PFSK-1 (cell line): ENCODE measurements around the gene SELENBP1.

Experiments
- POLR2AphosphoS5 ChIP-seq: IDR thresholded peaks from 2 replicates; pipeline ENCODE4 v1.6.1; 2012; ENCODE audit warnings: low read depth, mild to moderate bottlenecking, control low read depth, low read length, moderate library complexity
- TAF1 ChIP-seq: IDR thresholded peaks from 2 replicates; pipeline ENCODE4 v1.6.1; 2012; ENCODE audit warnings: low read length, control low read depth, borderline replicate concordance; ENCODE audit not compliant: insufficient read depth

DNA sequence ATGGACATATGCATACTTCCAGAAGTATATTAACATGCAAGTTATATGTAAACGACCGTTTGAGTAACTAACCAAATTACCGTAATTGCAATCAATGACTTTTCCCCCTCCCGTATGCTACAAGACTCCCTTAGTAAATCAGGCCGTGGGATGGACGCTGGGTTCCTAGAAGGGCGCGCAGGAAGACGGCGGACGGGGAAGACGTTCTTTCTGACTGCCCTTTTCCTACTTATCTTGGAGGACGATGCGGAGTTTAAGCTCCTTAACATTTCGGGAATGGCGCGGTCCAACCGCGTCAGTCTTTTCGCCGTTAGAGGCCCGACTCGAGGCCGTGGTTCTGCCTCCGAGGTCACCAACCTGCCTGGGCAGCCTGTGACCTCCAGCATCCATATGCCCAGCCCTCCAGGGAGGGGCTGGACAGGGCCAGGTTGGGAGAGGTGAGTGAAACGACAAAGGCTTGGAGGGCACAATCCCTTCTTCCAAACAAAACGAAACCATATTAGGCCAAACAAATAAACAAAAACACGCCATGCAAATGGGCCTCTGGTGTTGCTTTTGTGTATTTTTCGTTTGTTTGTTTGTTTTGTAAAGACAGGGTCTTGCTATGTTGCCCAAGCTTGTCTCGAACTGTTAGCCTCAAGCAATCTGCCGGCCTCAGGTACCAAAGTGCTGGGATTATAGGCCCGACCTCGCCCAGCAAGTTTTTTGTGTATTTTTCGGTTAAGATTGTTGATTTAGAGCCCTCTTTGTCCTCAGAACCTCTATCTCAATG lies 44.4 kb downstream of the SELENBP1 start:
- no peak for TF ChIP-seq POLR2AphosphoS5
- TF ChIP-seq TAF1, result no peak
